ENCODE results near the gene PCNP. TPM values are rescaled to one million over a fixed set of nuclear protein-coding genes. Genes with fewer than 3 reads are reported as not detected.
"Not testable (repeated sequence)": the region's sequence is repeated elsewhere in the genome, so short reads cannot be mapped to it uniquely, and the experiment has no call there.

PCNP gene
- total and polyA plus RNA-seq, 2 donors, result 147 to 208 TPM

DNA sequence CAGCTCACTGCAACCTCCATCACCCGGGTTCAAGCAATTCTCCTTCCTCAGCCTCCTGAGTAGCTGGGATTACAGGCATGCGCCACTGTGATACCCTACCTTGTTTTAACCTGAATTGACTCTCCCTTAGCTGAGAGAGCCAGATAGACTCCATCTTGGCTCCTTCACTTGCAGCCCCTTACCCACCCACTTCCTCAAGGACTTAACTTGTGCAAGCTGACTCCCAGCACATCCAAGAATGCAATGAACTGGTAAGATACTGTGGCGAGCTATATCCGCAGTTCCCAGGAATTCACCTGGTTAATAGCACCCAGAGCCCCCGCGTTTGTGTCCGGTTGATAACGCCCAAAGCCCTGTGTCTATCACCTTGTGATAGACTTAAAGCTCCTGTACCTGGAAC, 58.0 kb downstream of the PCNP start:
- H3K27ac ChIP-seq (ENCODE audit: low read depth); H3K4me3 ChIP-seq (ENCODE audit: low read depth, low read length); H3K36me3 ChIP-seq (ENCODE audit: insufficient read depth); DNase-seq (ENCODE audit: extremely low spot score); H3K4me1 ChIP-seq (ENCODE audit: insufficient read depth): not testable (repeated sequence)
- WGBS, result 81% methylated on average over 8 of the region's 8 CpGs

DNA sequence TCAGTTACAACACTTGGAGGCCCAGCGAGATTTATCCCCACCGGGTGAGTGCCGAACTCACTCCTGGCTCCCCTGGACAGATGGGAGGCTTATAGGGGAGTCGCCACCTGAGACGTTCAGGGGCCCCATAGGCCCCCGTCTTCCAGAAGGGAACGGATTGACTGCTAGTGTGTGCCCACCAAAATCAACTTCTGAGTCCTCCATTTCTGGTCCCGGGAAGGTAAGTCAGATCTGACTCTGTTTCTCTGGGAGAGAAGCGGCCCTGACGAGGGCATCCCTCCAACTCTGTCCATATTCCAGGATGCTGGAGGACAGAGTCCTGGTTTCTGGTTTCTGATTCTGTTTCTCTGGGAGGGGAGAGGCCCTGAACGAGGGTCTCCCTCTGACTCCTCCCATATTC, 58.6 kb downstream of the PCNP start:
- no peak overlapping the region for H3K27ac ChIP-seq (ENCODE audit: low read depth)

DNA sequence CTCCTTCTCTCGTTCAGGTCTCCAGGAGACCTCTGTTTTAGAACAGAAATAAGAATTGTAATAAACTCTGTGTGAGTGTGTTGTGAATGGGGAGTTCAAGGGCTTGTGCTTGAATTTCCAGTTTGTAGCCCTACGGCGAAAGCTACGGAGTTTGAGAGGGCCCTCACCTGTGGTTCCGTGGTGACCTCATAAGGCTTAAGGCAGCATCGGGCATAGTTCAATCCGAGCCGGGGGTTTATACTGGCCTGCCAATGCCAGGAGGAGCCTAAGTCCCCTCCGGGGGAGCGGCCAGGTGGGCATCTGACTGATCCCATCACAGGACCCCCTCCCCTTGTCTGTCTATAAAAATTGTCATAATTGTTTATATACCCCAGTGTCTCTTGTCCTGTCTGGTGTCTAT, 59.2 kb downstream of the PCNP start:
- 86% methylated on average over 10 of the region's 10 CpGs for WGBS

More for the DNA sequence above, 58.6 kb downstream of the PCNP start:
- 76% methylated on average over 11 of the region's 11 CpGs for WGBS
- no peaks in the 10 kb centered on the region for H3K36me3 ChIP-seq (ENCODE audit: insufficient read depth)
- DNase-seq (ENCODE audit: extremely low spot score), result no peak
- H3K4me3 ChIP-seq (ENCODE audit: low read depth, low read length), result no peak overlapping the region
- H3K4me1 ChIP-seq (ENCODE audit: insufficient read depth), result no peaks in the 10 kb centered on the region

DNA sequence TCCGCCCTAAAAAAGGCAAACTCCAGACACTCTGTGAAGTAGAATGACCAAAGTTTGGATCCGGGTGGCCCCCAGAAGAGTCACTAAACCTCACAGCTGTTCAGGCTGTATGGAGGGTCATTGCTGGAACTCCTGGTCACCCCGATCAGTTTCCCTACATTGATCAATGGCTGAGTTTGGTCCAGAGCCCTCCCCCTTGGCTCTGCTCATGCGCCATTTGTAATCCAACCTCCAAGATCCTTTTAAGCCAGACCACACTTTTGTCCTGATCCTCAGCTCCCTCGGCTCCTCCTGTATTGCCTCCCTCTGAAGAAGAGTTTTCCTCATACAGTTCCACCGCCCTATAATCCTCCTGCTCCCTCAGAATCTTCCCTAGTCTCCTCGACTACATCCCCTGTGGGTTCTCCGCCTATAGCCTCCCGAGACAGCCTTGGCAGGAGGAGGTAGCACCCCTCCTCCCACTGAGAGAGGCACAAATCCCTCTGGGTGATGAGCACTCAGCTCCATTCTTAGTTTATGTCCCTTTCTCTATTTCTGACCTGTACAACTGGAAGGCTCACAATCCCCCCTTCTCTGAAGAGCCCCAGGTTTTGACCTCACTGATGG, 60.7 kb downstream of the PCNP start:
- no peaks in the 10 kb centered on the region for H3K4me1 ChIP-seq (ENCODE audit: insufficient read depth)
- WGBS, result 68% methylated on average over 9 of the region's 9 CpGs
- no peaks in the 10 kb centered on the region for H3K36me3 ChIP-seq (ENCODE audit: insufficient read depth)
- H3K4me3 ChIP-seq (ENCODE audit: low read depth, low read length), result no peak overlapping the region
- H3K27ac ChIP-seq (ENCODE audit: low read depth), result no peak overlapping the region
- DNase-seq (ENCODE audit: extremely low spot score), result no peak

More for the DNA sequence above, 59.2 kb downstream of the PCNP start:
- H3K4me3 ChIP-seq (ENCODE audit: low read depth, low read length), result no peak overlapping the region
- H3K36me3 ChIP-seq (ENCODE audit: insufficient read depth), result no peaks in the 10 kb centered on the region
- H3K27ac ChIP-seq (ENCODE audit: low read depth), result no peak overlapping the region
- DNase-seq (ENCODE audit: extremely low spot score), result no peak
- no peaks in the 10 kb centered on the region for H3K4me1 ChIP-seq (ENCODE audit: insufficient read depth)

DNA sequence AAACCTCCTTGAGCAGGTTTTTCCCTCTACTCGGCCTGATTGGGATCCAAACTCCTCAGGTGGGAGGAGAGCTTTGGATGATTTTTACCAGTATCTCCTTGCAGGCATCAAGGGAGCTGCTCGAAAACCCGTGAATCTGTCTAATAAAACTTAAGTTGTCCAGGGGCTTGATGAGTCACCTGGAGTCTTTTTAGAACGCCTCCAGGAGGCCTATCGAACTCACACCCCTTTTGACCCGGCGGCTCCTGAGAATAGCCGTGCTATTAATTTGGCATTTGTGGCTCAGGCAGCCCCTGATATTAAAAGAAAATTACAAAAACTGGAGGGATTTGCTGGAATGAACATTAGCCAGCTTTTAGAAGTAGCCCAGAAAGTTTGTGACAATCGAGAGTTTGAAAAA, 61.4 kb downstream of the PCNP start:
- Histone ChIP-seq H3K4me1 (ENCODE audit: insufficient read depth) (no peaks in the 10 kb centered on the region), H3K4me3 (ENCODE audit: low read depth, low read length) (no peak overlapping the region), H3K36me3 (ENCODE audit: insufficient read depth) (no peaks in the 10 kb centered on the region), H3K27ac (ENCODE audit: low read depth) (no peak overlapping the region)
- DNase-seq (ENCODE audit: extremely low spot score), result no peak
- whole genome bisulfite sequencing, result 67% methylated on average over 9 of the region's 9 CpGs

DNA sequence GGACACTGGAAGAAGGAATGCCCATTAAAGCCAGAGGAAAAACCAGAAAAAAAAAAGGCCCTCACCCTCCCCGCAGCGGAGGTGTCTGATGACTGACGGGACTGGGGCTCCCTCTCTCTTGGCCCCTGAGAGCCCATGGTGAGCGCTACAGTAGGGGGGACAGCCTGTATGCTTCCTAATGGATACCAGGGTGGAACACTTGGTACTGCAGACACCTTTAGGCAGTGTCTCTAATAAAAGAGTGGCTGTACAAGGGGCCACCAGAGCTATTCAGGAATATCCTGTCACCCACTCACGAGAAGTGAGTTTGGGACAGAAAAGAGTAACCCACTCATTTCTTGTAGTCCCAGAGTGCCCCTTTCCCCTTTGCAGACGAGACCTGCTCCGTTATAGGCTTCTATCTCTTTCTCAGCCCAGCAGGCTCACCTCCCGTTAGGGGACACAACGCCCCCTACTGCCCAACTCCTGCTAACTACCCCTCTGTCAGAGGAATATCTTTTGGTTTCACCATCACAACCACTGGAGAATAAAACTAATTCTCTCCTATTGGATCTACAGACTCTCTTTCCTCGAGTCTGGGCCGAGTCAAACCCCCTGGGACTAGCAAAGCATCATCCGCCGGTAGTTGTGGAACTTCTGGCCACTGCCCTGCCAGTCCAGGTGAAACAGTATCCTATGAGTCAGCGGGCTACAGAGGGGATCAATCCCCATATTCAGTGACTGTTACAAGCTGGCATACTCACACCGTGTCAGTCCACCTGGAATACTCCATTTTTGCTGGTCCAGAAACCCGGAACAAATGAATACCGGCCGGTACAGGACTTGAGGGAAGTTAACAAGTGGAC, 62.2 kb downstream of the PCNP start:
- WGBS, result 53% methylated on average over 18 of the region's 18 CpGs
- Histone ChIP-seq H3K36me3 (ENCODE audit: insufficient read depth) (no peaks in the 10 kb centered on the region), H3K4me3 (ENCODE audit: low read depth, low read length) (no peak overlapping the region), H3K4me1 (ENCODE audit: insufficient read depth) (no peaks in the 10 kb centered on the region), H3K27ac (ENCODE audit: low read depth) (no peak overlapping the region)
- DNase-seq (ENCODE audit: extremely low spot score), result no peak

DNA sequence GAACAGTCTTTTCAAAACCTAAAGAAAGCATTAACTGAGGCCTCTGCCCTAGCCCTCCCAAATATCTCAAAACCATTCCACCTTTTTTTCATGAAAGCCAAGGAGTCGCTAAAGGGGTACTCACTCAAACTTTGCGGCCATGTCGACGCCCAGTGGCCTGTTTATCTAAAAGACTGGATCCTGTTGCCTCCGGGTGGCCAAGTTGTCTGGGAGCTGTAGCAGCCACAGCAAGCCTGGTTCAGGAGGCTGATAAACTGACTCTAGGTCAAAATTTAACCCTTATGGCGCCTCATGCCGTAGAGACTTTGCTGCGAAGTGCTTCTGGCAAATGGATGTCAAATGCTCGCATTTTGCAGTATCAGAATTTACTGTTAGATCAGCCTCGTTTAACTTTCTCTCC, 63.5 kb downstream of the PCNP start:
- no peak for DNase-seq (ENCODE audit: extremely low spot score)
- WGBS, result 81% methylated on average over 10 of the region's 10 CpGs

DNA sequence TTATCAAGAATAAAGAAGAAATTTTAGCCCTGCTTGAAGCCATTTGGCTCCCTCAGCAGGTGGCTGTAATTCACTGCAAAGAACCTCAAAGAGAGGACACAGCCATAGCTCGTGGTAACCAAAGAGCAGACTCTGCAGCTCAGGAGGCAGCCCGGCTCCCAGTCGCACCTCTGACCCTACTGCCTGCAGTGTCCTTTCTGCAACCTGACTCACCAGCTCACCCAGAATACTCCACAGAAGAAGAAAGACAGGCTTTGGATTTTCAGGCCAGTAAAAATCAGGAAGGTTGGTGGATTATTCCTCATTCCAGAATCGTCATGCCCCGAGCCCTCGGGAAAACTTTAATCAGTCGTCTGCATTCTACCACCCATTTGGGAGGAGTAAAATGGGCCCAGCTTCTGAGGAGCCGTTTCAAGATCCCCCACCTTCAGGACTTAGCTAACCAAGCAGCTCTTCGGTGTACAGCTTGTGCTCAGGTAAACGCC, 64.3 kb downstream of the PCNP start:
- Histone ChIP-seq H3K36me3 (ENCODE audit: insufficient read depth) (no peaks in the 10 kb centered on the region), H3K4me1 (ENCODE audit: insufficient read depth) (no peaks in the 10 kb centered on the region), H3K4me3 (ENCODE audit: low read depth, low read length) (no peak overlapping the region), H3K27ac (ENCODE audit: low read depth) (no peak overlapping the region)
- DNase-seq (ENCODE audit: extremely low spot score), result no peak
- 80% methylated on average over 10 of the region's 10 CpGs for WGBS

More for the DNA sequence above, 63.5 kb downstream of the PCNP start:
- no peaks in the 10 kb centered on the region for H3K4me1 ChIP-seq (ENCODE audit: insufficient read depth)
- H3K36me3 ChIP-seq (ENCODE audit: insufficient read depth), result no peaks in the 10 kb centered on the region
- H3K27ac ChIP-seq (ENCODE audit: low read depth), result no peak overlapping the region
- H3K4me3 ChIP-seq (ENCODE audit: low read depth, low read length), result no peak overlapping the region

DNA sequence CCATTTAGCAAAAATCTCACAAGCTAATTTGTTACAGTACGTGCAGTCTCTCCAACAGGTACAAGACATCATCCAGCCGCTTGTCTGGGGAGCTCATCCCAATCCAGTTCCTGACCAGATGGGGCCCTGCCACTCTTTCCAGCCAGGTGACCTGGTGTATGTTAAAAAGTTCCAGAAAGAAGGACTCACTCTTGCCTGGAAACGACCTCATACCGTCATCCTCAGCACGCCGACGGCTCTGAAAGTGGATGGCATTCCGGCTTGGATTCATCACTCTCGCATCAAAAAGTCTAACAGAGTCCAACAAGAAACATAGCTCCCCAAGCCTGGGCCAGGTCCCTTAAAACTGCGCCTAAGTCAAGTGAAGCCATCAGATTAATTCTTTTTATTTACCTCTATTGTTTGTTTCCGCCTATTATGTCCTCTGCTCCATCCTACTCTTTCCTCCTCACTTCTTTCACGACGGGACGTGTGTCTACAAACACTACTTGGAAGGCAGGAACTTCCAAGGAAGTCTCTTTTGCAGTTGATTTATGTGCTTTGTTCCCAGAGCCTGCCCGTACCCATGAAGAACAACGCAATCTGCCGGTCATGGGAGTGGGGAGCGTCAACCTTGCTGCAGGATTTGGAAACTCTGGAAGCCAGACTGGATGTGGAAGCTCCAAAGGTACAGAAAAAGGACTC, 65.4 kb downstream of the PCNP start:
- Histone ChIP-seq H3K27ac (ENCODE audit: low read depth) (no peak overlapping the region), H3K36me3 (ENCODE audit: insufficient read depth) (no peaks in the 10 kb centered on the region), H3K4me1 (ENCODE audit: insufficient read depth) (no peaks in the 10 kb centered on the region), H3K4me3 (ENCODE audit: low read depth, low read length) (no peak overlapping the region)
- no peak for DNase-seq (ENCODE audit: extremely low spot score)
- WGBS, result 83% methylated on average over 18 of the region's 18 CpGs

DNA sequence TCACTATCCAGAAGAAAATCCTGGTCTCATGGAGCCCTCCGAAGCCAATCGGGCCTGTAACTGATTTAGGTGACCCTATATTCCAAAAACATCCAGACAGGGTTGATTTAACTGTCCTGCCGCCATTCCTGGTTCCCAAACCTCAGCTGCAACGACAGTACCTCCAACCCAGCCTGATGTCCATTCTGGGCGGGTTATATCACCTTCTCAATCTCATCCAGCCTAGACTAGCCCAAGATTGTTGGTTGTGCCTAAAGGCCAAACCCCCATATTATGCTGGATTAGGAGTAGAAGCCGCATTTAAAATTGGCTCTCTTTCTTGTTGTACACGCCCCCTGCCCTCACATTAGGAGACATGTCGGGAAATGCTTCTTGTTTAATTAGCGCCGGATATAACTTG, 66.3 kb downstream of the PCNP start:
- 92% methylated on average over 10 of the region's 10 CpGs for WGBS
- no peak overlapping the region for H3K27ac ChIP-seq (ENCODE audit: low read depth)
- no peak overlapping the region for H3K4me3 ChIP-seq (ENCODE audit: low read depth, low read length)
- no peak for DNase-seq (ENCODE audit: extremely low spot score)
- H3K36me3 ChIP-seq (ENCODE audit: insufficient read depth), result no peaks in the 10 kb centered on the region
- no peaks in the 10 kb centered on the region for H3K4me1 ChIP-seq (ENCODE audit: insufficient read depth)

DNA sequence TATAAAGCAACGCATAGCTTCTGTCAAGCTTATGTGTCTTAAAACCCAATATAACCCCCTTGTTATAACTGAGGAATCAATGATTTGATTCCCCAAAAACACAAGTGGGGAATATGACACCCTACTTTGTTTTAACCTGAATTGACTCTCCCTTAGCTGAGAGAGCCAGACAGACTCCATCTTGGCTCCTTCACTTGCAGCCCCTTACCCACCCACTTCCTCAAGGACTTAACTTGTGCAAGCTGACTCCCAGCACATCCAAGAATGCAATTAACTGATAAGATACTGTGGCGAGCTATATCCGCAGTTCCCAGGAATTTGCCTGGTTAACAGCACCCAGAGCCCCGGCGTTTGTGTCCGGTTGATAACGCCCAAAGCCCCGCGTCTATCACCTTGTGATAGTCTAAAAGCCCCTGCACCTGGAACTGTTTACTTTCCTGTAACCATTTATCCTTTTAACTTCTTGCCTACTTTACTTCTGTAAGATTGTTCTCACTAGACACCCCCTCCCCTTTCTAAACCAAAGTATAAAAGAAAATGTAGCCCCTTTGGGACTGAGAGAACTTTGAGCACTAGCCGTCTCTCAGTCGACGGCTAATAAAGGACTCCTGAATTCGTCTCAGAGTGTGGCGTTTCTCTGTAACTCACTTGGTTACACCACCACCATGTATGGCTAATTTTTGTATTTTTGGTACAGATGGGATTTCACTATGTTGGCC, 67.6 kb downstream of the PCNP start:
- not testable (repeated sequence) for H3K27ac ChIP-seq (ENCODE audit: low read depth); H3K36me3 ChIP-seq (ENCODE audit: insufficient read depth); H3K4me3 ChIP-seq (ENCODE audit: low read depth, low read length); H3K4me1 ChIP-seq (ENCODE audit: insufficient read depth); DNase-seq (ENCODE audit: extremely low spot score)
- WGBS, result 47% methylated on average over 14 of the region's 14 CpGs

DNA sequence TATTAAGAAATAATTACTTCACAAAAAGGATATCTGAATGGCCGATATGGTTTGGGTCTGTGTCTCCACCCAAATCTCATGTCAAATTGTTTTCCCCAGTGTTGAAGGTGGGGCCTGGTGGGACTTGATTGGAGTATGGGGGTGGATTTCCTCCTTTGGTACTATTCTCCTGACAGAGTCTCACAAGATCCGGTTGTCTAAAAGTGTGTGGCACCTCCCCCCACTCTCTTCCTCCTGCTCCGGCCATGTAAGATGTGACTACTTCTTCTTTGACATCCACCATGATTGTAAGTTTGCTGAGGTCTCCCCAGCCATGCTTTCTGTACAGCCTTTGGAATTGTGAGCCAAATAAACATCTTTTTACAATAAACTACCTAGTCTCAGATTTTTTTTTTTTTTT, 68.5 kb downstream of the PCNP start:
- H3K27ac ChIP-seq (ENCODE audit: low read depth), result no peak overlapping the region
- 90% methylated on average over 3 of the region's 3 CpGs for WGBS
- no peak for DNase-seq (ENCODE audit: extremely low spot score)
- no peak overlapping the region for H3K4me3 ChIP-seq (ENCODE audit: low read depth, low read length)
- H3K36me3 ChIP-seq (ENCODE audit: insufficient read depth), result no peaks in the 10 kb centered on the region
- H3K4me1 ChIP-seq (ENCODE audit: insufficient read depth), result no peaks in the 10 kb centered on the region

DNA sequence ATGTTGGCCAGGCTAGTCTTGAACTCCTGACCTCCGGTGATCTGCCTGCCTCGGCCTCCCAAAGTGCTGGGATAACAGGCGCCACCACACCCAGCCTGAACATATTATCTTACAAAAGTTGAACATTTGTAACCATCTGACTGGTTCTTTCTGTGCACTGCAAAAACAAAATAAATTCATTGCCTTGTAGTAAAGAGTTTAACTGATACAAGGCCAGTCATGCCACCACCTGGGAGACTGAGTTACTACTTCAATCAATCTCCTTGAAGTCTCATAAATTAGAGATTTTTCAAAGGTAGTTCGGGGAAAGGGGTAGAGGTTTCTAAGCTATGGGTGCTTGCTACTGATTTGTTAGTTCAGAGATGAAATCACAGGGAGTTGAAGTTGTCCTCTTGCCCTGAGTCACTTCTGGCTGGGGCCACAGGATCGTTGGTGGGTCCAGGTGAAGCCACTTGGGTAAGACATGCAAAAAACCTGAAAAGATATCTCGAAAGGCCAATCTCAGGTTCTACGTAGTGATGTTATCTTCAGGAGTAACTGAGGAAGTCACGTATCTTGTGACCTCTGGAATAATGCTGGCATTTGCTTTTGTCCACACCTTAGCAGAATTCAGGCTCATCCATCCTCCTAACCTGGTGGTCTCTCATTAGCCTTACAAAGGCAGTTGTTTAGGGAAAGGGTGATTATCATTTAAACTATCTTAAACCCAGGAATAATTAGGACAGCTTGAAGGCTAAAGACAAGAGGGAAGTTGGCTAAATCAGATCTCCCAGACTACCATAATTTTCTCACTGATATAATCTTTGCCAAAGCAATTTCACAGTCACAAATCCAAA, 69.2 kb downstream of the PCNP start:
- Histone ChIP-seq H3K27ac (ENCODE audit: low read depth) (no peak overlapping the region), H3K4me3 (ENCODE audit: low read depth, low read length) (no peak overlapping the region), H3K36me3 (ENCODE audit: insufficient read depth) (no peaks in the 10 kb centered on the region), H3K4me1 (ENCODE audit: insufficient read depth) (no peaks in the 10 kb centered on the region)
- no peak for DNase-seq (ENCODE audit: extremely low spot score)
- 86% methylated on average over 8 of the region's 8 CpGs for WGBS

Measured in urinary bladder (tissue), 4 donors.